Epidermal melanocyte (primary cell): Measurements from ENCODE around the gene HSD17B1.
A peak's percentile ranks its signal among the peaks of the same experiment; 100 is the strongest.
"Not testable (repeated sequence)": the region's sequence is repeated elsewhere in the genome, so short reads cannot be mapped to it uniquely, and the experiment has no call there.

Experiments used
- DNase-seq: peaks from one replicate; pipeline ENCODE4 v3.0.0; 2011; ENCODE audit warnings: low spot score; ENCODE audit not compliant: insufficient read length

The HSD17B1 gene

DNA sequence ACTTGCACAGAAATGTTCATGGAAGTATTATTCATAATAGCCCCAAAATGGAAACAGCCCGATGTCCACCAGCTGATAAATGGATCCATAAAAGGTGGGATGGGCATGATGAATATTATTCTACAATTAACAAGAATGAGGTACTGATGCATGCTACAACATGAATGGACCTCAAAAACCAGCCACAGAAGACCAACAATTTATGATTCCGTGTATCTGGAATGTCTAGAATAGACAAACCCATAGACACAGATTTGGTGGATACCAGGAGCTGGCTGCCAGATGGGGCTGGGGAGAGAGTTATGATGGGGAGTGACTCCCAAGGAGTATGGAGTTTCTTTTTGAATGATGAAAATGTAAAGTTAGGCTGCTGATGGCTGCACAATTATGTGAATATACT lies 27.5 kb upstream of the HSD17B1 start:
- no peak for DNase-seq

GRCh38 chr17:42526031-42526444 lies 26.7 kb upstream of the HSD17B1 start:
- DNase-seq = no peak

GRCh38 chr17:42527932-42528331 lies 24.8 kb upstream of the HSD17B1 start:
- DNase-seq = no peak

- DNase-seq = no peak
Observed at GRCh38 chr17:42529061-42529460, 23.7 kb upstream of the HSD17B1 start.

DNA sequence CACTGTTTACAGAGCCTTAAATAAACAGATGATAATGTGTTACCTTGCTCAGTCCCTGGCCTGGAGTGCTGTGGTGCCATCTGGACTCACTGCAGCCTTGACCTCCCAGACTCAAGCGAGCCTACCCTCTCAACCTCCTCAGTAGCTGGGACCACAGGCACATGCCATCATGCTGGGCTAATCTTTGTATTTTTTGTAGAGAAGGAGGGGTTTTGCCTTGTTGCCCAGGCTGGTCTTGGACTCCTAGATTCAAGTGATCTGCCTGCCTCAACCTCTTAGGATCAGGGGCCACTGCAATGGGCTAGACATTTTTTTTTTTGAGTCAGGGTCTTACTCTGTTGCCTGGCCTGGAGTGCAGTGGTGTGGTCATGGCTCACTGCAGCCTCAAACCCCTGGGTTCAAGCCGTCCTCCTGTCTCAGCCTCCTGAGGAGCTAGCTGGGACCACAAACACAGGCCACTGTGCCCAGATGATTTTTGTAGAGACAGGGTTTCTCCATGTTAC lies 21.7 kb upstream of the HSD17B1 start:
- no peak for DNase-seq

DNA sequence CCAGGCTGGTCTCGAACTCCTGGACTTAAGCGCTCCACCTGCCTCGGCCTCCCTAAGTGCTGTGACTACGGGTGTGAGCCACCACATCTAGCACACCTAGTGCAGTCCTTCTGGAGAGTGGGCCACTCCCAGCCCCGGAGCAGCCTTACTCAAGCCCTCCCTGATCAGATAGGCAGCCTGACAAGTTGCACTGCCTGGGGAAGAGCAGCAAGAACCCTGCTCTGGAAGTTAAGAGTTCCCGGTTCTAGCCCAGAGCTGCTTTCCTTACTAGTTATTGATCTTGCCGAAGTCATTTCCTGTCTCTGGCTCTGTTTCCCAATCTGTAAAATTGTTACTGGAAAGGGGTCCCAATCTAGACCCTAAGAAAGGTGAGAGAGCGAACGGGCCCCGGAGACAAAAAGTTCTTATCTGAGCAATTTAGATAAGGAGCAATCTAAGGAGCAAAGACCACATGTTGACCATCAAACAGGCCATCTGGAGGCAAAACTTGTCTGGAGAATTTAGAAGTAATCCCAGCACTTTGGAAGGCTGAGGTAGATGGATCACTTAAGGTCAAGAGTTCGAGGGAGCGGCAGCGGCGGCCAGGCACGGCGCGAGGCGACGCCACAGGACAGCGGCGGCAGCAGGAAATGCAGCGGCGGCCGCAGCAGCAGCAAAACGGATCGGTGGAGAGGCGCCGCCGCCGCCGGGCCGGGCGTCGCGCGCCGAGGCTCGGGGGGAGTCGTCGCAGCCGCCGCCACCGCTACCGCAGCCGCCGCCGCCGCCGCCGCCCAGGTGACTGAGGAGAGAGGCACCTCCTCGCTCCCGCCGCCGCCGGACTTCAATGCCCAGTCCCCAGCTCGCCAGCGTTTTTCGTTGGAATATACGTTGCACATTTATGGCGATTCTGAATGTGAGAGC lies 21.0 kb upstream of the HSD17B1 start:
- DNase-seq = peak; percentile 17

DNA sequence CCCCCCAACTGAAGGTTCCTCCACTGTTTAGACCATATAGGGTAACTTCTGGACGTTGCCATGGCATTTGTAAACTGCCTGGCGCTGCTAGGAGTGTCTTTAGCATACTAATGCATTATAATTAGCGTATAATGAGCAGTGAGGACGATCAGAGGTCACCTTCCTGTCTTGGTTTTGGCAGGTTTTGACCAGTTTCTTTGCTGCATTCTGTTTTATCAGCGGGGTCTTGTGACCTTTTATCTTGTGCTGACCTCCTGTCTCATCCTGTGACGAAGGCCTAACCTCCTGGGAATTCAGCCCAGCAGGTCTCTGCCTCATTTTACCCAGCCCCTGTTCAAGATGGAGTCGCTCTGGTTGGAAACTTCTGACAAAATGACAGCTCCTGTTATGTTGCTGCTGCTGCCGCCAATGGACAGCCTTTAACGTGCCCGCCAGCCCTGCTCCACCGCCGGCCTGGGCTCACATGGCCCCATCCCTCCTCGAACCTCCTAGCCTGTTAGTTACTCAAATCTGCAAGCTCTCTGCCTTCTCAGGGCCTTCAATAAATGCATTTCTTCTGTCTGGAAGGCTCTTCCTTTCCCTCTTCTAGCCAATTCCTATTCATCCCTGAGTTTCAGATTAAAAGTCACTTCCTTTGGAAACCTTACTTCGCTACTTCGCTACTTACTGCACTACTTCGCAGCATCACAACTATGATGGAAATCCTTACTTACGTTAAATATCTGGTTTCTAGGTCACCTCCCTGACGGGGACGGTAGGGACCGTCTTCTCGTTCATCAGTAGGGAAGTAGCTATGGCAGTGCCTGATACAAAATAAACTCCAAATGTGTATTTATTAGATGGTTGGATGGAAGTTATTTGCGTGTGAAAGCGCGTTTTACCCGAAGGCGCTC lies 17.3 kb upstream of the HSD17B1 start:
- DNase-seq = no peak

DNA sequence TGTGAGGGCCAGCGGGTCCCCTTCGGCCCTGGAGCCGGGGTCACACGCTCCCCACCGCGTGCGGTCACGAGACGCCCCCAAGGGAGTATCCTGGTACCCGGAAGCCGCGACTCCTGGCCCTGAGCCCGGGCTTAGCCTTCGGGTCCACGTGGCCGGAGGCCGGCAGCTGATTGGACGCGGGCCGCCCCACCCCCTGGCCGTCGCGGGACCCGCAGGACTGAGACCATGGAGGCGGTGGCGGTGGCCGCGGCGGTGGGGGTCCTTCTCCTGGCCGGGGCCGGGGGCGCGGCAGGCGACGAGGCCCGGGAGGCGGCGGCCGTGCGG lies 16.7 kb upstream of the HSD17B1 start, which contains the start of gene NAGLU:
NAGLU (plus strand) TSS at position 194 of the 324 bp plus-strand sequence; CDS start at position 226, 32 bp downstream.
- peak; percentile 100 for DNase-seq

GRCh38 chr17:42536372-42537155 lies 16.2 kb upstream of the HSD17B1 start:
- peak; percentile 88 for DNase-seq

DNA sequence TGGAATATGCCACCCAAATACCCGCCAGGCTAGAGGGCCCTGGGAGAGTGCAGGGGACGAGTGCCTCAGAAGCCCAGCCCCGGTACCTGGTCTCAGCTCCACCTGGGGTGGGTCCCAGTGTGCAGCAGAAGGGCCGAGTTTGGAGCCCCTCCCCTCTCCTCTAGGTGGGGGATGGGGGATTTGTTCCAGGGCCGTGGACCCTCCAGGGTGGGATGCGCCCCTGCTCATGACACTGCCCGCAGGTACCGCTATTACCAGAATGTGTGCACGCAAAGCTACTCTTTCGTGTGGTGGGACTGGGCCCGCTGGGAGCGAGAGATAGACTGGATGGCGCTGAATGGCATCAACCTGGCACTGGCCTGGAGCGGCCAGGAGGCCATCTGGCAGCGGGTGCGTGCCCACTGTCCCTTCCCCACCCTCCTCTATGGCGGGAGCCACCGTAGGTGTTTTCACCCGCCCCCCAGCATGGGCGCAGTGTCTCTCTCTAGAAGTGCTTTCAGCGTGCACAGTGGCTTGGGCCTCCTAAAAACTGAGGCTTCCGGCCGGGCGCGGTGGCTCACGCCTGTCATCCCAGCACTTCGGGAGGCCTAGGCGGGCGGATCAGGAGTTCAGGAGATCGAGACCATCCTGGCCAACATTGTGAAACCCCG lies 15.4 kb upstream of the HSD17B1 start:
- no peak for DNase-seq

DNA sequence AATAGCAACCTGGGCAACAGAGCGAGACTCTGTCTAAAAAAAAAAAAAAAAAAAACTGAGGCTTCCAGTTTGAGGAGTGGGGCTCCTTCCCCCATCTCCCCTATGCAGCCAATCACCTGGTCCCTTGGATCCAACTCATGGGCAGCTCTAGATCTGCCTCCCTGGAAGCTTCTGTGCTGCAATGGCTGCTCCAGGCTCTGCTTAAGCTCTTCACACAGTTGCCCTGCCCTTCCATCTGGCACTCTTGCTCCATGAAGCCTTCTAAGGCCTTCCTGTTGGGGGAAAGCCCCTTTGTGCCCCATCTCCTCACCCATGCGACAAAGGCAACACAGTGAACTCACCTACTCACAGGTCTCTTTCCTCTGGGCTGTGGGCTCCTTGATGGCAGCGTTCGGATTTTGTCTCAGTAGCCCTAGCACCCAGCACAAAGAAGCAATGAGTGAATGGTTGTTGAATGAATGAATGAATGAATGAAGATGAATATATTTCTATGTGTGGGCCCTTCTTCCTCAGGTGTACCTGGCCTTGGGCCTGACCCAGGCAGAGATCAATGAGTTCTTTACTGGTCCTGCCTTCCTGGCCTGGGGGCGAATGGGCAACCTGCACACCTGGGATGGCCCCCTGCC lies 14.8 kb upstream of the HSD17B1 start:
- DNase-seq = no peak

DNA sequence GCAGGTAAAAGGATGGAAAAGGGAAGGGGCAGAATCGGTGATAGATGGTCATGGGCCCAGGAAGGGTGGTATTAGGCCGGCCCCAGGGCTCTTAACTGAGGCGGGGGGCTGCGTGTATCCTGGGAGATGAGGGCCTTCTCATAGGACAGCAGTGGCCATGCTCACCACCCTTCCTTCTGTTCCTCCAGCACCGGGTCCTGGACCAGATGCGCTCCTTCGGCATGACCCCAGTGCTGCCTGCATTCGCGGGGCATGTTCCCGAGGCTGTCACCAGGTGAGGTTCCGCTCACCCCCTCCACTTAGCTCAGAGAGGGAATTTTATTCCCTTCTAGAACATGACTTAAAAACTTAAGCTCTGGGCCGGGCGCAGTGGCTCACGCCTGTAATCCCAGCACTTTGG lies 14.2 kb upstream of the HSD17B1 start:
- DNase-seq = no peak

GRCh38 chr17:42540558-42540957 lies 12.2 kb upstream of the HSD17B1 start:
- DNase-seq = not testable (repeated sequence)

GRCh38 chr17:42541041-42541833 lies 11.5 kb upstream of the HSD17B1 start:
- no peak for DNase-seq

DNA sequence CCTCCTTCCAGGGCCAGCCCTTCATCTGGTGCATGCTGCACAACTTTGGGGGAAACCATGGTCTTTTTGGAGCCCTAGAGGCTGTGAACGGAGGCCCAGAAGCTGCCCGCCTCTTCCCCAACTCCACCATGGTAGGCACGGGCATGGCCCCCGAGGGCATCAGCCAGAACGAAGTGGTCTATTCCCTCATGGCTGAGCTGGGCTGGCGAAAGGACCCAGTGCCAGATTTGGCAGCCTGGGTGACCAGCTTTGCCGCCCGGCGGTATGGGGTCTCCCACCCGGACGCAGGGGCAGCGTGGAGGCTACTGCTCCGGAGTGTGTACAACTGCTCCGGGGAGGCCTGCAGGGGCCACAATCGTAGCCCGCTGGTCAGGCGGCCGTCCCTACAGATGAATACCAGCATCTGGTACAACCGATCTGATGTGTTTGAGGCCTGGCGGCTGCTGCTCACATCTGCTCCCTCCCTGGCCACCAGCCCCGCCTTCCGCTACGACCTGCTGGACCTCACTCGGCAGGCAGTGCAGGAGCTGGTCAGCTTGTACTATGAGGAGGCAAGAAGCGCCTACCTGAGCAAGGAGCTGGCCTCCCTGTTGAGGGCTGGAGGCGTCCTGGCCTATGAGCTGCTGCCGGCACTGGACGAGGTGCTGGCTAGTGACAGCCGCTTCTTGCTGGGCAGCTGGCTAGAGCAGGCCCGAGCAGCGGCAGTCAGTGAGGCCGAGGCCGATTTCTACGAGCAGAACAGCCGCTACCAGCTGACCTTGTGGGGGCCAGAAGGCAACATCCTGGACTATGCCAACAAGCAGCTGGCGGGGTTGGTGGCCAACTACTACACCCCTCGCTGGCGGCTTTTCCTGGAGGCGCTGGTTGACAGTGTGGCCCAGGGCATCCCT lies 9.3 kb upstream of the HSD17B1 start:
- DNase-seq = no peak

- no peak for DNase-seq
Observed at GRCh38 chr17:42544874-42545283, 7.8 kb upstream of the HSD17B1 start.

GRCh38 chr17:42545755-42546505 lies 6.8 kb upstream of the HSD17B1 start:
- not testable (repeated sequence) for DNase-seq

GRCh38 chr17:42547001-42547461 lies 5.7 kb upstream of the HSD17B1 start:
- peak; percentile 22 for DNase-seq
